ENCODE results near the gene TTC22.

TTC22 gene

DNA sequence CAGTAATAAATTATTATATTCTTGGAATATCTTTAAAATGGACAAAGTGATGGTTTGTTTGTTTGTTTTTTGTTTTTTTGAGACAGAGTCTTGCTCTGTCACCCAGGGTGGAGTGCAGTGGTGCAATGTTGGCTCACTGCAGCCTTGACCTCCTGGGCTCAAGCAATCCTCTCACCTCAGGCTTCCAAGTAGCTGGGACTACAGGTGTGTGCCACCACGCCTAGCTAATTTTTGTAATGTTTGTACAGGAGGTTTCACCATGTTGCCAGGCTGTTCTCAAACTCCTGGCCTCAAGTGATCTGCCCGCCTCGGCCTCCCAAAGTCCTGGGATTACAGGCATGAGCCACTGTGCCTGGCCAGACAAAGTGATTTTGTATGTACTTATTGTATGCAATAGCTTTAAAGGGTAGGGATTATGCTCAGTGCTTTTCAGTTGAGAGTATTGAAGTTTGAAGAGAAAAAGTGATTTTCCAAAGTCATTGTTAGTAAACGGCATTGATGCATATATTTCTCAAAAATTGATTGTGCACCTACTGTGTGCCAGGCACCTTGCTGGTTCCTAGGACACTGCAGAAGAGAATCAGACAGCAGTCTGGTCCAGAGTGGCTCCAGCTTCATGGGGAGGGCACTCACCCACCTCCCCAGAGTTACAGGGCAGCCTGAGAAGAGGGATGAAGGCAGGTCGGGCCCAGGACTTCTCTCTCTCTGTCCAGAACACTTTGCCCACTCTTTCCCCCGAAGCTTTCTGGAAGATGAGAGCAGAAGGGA is 34.2 kb upstream of the TTC22 start:
- DNase-seq (ENCODE audit: low read depth), result no peak
- no peak for TF ChIP-seq CTCF (IDR thresholded peaks at IDR 0.05; ENCODE audit: low read depth, low read length, missing control alignments)
- in situ Hi-C loops (cut with HindIII; ENCODE audit: low sequenced_read_pairs), result no loop called here
- no peak overlapping the region for H3K4me3 ChIP-seq (ENCODE audit: low read depth, low read length)

GRCh38 chr1:54834007-54834541 is 33.0 kb upstream of the TTC22 start:
- H3K4me3 ChIP-seq (ENCODE audit: low read depth, low read length), result no peak overlapping the region
- no peak for DNase-seq (ENCODE audit: low read depth)
- no peak for TF ChIP-seq CTCF (IDR thresholded peaks at IDR 0.05; ENCODE audit: low read depth, low read length, missing control alignments)
- in situ Hi-C loops (cut with HindIII; ENCODE audit: low sequenced_read_pairs), result no loop called here

- in situ Hi-C loops (cut with HindIII; ENCODE audit: low sequenced_read_pairs), result no loop called here
- no peak for DNase-seq (ENCODE audit: low read depth)
Observed at GRCh38 chr1:54833121-54833520, 32.0 kb upstream of the TTC22 start.

DNA sequence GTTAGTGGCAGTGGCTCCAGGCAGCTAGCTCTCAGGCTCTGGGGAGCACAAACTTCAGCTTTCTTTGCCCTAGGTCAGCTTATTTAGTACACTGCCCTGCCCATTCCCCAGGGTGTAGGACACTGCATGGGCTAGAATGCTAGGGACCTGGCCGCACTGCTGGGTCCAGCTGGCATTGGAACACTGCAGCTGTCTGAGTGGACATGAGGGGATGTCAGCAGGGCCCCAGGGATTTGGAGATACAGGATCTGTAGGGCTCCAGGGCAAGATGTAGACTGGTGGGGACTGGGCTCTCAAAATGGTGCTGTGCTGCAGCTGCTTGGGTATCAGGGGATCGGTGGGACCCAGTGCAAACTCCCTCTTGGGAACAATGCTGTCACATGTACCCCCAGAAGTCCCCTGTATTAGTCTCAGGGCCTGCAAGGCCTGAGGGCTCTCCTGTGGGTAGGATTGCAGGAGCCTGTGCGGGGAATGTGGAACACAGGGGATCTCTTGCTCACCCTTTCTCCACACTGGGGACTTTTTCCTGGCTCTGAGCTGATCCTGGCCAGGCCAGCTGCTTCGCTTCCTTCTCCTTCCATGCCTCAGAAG is 25.2 kb upstream of the TTC22 start:
- TF ChIP-seq CTCF (IDR thresholded peaks at IDR 0.05; ENCODE audit: low read depth, low read length, missing control alignments), result no peak
- in situ Hi-C loops (cut with HindIII; ENCODE audit: low sequenced_read_pairs), result no loop called here
- no peak overlapping the region for H3K4me3 ChIP-seq (ENCODE audit: low read depth, low read length)
- DNase-seq (ENCODE audit: low read depth), result no peak

More at GRCh38 chr1:54833121-54833520, 32.0 kb upstream of the TTC22 start:
- H3K4me3 ChIP-seq (ENCODE audit: low read depth, low read length), result no peak overlapping the region
- TF ChIP-seq CTCF (IDR thresholded peaks at IDR 0.05; ENCODE audit: low read depth, low read length, missing control alignments), result no peak

DNA sequence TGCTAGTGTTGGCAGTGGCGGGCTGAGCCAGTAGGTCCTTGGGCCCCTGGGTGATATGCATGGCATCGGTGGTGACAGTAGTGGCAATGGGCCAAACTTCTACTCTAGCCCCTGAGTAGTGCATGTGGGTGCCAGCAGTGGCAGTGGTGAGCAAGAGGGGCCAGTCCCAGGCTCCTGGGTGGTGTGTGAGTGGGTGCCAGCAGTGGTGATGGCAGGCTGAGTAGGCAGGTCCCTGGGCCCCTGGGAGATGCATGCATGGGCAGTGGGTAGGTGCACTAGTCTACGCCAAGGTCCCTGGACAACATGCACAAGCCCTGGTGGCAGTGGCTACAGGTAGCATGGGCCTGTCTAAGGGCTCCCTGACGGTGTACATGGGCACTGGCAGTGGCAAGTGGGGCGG is 24.6 kb upstream of the TTC22 start:
- in situ Hi-C loops (cut with HindIII; ENCODE audit: low sequenced_read_pairs), result no loop called here

DNA sequence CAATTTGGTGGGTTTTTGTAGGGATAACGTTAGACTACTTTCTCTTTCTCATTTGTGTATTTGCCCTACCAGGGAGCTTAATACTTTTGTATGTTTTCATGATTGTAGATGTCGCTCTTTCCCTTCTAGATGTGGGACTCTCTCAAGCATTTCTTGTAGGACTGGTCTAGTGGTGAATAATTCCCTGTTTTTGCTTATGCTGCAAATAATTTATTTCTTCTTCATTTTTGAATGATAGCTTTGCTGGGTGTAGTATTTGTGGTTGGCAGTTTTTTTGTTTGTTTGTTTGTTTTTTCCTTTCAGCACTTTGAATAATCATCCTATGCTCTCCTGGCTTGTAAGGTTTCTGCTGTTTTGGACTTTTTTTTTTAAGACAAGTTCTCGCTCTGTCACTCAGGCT is 22.5 kb upstream of the TTC22 start:
- no peak for DNase-seq (ENCODE audit: low read depth)
- no peak overlapping the region for H3K4me3 ChIP-seq (ENCODE audit: low read depth, low read length)
- TF ChIP-seq CTCF (IDR thresholded peaks at IDR 0.05; ENCODE audit: low read depth, low read length, missing control alignments), result no peak
- in situ Hi-C loops (cut with HindIII; ENCODE audit: low sequenced_read_pairs), result no loop called here

More for the DNA sequence above, 24.6 kb upstream of the TTC22 start:
- DNase-seq (ENCODE audit: low read depth), result no peak
- no peak overlapping the region for H3K4me3 ChIP-seq (ENCODE audit: low read depth, low read length)
- no peak for TF ChIP-seq CTCF (IDR thresholded peaks at IDR 0.05; ENCODE audit: low read depth, low read length, missing control alignments)

All from astrocyte of the cerebellum (primary cell).